K562 (cell line): Measurements from ENCODE around the gene CRY2. TPM values are rescaled to one million over a fixed set of nuclear protein-coding genes. Genes with fewer than 3 reads are reported as not detected.

Source experiments
- C11orf30 ChIP-seq: fragments of 450-650 bp; IDR thresholded peaks from 2 replicates; pipeline ENCODE4 v1.6.1; 2016; ENCODE audit warnings: low read depth, mild to moderate bottlenecking
- CCNT2 ChIP-seq: IDR thresholded peaks from 2 replicates; pipeline ENCODE4 v1.6.1; 2011; ENCODE audit warnings: borderline replicate concordance, low read depth, mild to moderate bottlenecking, moderate library complexity, mixed read lengths, low read length; ENCODE audit not compliant: insufficient read length; ENCODE audit errors: extremely low read depth
- L3MBTL2 ChIP-seq: fragments of 450-650 bp; IDR thresholded peaks from 2 replicates; pipeline ENCODE4 v1.6.1; 2016; ENCODE audit warnings: mild to moderate bottlenecking, moderate library complexity
- MBD2 ChIP-seq: sonication (generic); IDR thresholded peaks from 2 replicates; pipeline ENCODE4 v1.6.1; 2016; ENCODE audit warnings: low read depth, borderline replicate concordance
- NCOA4 ChIP-seq: fragments of 450-650 bp; IDR thresholded peaks from 2 replicates; pipeline ENCODE4 v1.6.1; 2018; ENCODE audit warnings: mild to moderate bottlenecking; ENCODE audit not compliant: partially characterized antibody
- NFE2L1 ChIP-seq: fragments of 450-650 bp; IDR thresholded peaks from 2 replicates; pipeline ENCODE4 v1.6.1; 2016; ENCODE audit warnings: missing genetic modification characterization, low read depth, mild to moderate bottlenecking, missing compliant biosample characterization, moderate library complexity, borderline replicate concordance
- PCBP1 ChIP-seq: fragments of 200-400 bp; formaldehyde crosslinking; IDR thresholded peaks from 2 replicates; pipeline ENCODE4 v1.6.1; 2018; ENCODE audit warnings: mild to moderate bottlenecking, low read depth, low read length; ENCODE audit not compliant: poor library complexity, severe bottlenecking
- SMARCE1 ChIP-seq: fragments of 450-650 bp; IDR thresholded peaks from 2 replicates; pipeline ENCODE4 v1.7.1; 2016; ENCODE audit warnings: mild to moderate bottlenecking
- STAT5A ChIP-seq: IDR thresholded peaks from 2 replicates; pipeline ENCODE4 v1.6.1; 2012; ENCODE audit warnings: low read length, inconsistent platforms, borderline replicate concordance
- TEAD1 ChIP-seq, 2 experiments: fragments of 450-650 bp in 1 of 2; sonication (generic) in 1 of 2; formaldehyde crosslinking; IDR thresholded peaks; 2 replicates each; pipeline versions ENCODE4 v1.4.0 to v1.8.0; 2020 to 2022; ENCODE audit warnings: mild to moderate bottlenecking in 2 of 2, missing genetic modification reagents in 1 of 2
- ZNF224 ChIP-seq: sonication (generic); formaldehyde crosslinking; IDR thresholded peaks from 2 replicates; pipeline ENCODE4 v1.8.0; 2022; ENCODE audit warnings: mild to moderate bottlenecking, missing genetic modification reagents
- ZNF699 ChIP-seq: fragments of 250-450 bp; sonication (Bioruptor Pico); IDR thresholded peaks from 2 replicates; pipeline ENCODE4 v1.8.0; 2021; ENCODE audit warnings: mild to moderate bottlenecking, moderate library complexity; ENCODE audit not compliant: insufficient replicate concordance
- polyA plus RNA-seq, 8 experiments: library from polyadenylated mRNA; depleted of rRNA in 4 of 8; stranded (reverse) in 5 of 8; unstranded in 3 of 8; fragments of >200 nt; fragmentation: Nextera tagmentation in 2 of 8; fragmentation: Illumina TruSeq in 1 of 8; extraction: Ambion mirVana in 2 of 8; extraction: Trizol in 1 of 8; gene quantifications; 2 replicates each; pipeline versions ENCODE4 v1.2.1 to v1.2.3, GENCODE V29; 2011 to 2014; ENCODE audit warnings: inconsistent platforms in 1 of 8, missing spikeins in 1 of 8
- total RNA-seq, 7 experiments: library from RNA; depleted of rRNA in 6 of 7; stranded (reverse); fragments of >200 nt in 6 of 7; fragmentation: Illumina TruSeq in 2 of 7; extraction: Trizol in 2 of 7; gene quantifications; 2 replicates each; pipeline versions ENCODE4 v1.2.1 to v1.2.3, GENCODE V29; 2011 to 2021; ENCODE audit warnings: low replicate concordance in 1 of 7
- TF ChIP-seq, protein P1 (sequence below), 2 experiments: fragments of 450-650 bp; formaldehyde crosslinking in 1 of 2; IDR thresholded peaks; 2 replicates each; pipeline versions ENCODE4 v1.4.0 to v1.6.1; 2014 to 2020; ENCODE audit warnings: mild to moderate bottlenecking in 2 of 2, borderline replicate concordance in 1 of 2, low read depth in 1 of 2
- TF ChIP-seq, protein P2 (sequence below): fragments of 200-800 bp; sonication (Bioruptor generic); IDR thresholded peaks from 2 replicates; pipeline ENCODE4 v1.6.1; 2017; ENCODE audit warnings: missing genetic modification characterization, missing compliant biosample characterization
- TF ChIP-seq, protein P3 (sequence below), 2 experiments: fragments of 450-650 bp; conservative IDR thresholded peaks; 2 replicates each; pipeline ENCODE4 v1.6.1; 2017; ENCODE audit warnings: mild to moderate bottlenecking in 2 of 2, moderate library complexity in 2 of 2

Gene CRY2
- total and polyA plus RNA-seq, 9 of the 15 experiments (the other 6 are each of a cell fraction or from before 2014, with no cell fraction given) = 2.3 to 23.9 (median 14.8) TPM

DNA sequence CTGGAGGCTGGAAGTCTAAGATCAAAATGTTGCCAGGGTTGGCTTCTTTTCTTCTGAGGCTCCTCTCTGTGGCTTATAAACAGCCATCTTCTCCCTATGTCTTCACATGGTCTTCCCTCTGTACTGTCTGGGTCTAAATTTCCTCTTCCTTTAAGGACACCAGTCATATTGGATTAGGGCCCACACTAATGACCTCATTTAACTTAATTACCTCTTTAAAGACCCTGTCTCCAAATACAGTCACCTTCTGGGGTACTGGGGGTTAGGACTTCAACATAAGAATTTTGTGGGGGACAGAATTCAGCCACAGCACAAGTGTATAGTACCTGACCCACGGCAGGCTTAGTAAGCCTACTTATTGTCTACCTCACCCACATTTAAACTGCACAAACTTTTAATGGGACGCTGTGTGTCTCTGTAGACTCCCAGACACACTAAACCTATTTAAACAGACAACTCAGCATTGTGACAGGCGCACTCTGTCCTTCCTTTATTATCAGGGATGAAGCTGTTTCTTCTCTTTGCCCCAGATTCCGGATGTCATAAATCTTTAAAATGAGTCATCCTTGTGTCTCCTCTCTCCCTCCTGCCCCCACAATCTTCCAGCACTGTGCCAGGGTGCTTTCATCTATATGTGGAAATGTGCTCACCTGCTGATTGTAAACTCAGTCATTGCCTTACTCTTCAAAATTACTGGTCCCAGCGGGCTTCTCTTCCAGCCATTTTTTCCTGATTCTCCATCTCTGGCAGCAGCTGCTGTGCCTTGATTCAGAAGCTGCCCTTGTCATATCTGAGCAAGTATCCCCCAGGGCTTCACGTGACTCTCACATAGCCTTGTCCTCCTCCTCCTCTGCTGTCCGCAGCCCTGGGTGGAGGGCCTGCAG lies 32.8 kb downstream of the CRY2 start (continued):
- TF ChIP-seq, protein P1, sequence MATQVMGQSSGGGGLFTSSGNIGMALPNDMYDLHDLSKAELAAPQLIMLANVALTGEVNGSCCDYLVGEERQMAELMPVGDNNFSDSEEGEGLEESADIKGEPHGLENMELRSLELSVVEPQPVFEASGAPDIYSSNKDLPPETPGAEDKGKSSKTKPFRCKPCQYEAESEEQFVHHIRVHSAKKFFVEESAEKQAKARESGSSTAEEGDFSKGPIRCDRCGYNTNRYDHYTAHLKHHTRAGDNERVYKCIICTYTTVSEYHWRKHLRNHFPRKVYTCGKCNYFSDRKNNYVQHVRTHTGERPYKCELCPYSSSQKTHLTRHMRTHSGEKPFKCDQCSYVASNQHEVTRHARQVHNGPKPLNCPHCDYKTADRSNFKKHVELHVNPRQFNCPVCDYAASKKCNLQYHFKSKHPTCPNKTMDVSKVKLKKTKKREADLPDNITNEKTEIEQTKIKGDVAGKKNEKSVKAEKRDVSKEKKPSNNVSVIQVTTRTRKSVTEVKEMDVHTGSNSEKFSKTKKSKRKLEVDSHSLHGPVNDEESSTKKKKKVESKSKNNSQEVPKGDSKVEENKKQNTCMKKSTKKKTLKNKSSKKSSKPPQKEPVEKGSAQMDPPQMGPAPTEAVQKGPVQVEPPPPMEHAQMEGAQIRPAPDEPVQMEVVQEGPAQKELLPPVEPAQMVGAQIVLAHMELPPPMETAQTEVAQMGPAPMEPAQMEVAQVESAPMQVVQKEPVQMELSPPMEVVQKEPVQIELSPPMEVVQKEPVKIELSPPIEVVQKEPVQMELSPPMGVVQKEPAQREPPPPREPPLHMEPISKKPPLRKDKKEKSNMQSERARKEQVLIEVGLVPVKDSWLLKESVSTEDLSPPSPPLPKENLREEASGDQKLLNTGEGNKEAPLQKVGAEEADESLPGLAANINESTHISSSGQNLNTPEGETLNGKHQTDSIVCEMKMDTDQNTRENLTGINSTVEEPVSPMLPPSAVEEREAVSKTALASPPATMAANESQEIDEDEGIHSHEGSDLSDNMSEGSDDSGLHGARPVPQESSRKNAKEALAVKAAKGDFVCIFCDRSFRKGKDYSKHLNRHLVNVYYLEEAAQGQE (IDR thresholded peaks at IDR 0.05; ENCODE audit: borderline replicate concordance) = peak; percentile 44
- TF ChIP-seq, protein P1 (CRISPR knock-in tag; IDR thresholded peaks at IDR 0.05; ENCODE audit: low read depth) = no peak
- TF ChIP-seq ZNF699 (CRISPR knock-in tag) (no peak), NFE2L1 (tag) (no peak), ZNF224 (no peak), SMARCE1 (peak; percentile 95), NCOA4 (no peak), CCNT2 (no peak), STAT5A (peak; percentile 38; the same call in 1 of the 2 replicates), PCBP1 (no peak), TEAD1 (CRISPR knock-in tag; IDR thresholded peaks at IDR 0.05) (no peak), MBD2 (peak; percentile 38; the same call in 1 of the 2 replicates), C11orf30 (peak; percentile 78), L3MBTL2 (no peak)
- TF ChIP-seq, protein P2, sequence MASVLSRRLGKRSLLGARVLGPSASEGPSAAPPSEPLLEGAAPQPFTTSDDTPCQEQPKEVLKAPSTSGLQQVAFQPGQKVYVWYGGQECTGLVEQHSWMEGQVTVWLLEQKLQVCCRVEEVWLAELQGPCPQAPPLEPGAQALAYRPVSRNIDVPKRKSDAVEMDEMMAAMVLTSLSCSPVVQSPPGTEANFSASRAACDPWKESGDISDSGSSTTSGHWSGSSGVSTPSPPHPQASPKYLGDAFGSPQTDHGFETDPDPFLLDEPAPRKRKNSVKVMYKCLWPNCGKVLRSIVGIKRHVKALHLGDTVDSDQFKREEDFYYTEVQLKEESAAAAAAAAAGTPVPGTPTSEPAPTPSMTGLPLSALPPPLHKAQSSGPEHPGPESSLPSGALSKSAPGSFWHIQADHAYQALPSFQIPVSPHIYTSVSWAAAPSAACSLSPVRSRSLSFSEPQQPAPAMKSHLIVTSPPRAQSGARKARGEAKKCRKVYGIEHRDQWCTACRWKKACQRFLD (CRISPR knock-in tag) = no peak
- TF ChIP-seq, protein P3, sequence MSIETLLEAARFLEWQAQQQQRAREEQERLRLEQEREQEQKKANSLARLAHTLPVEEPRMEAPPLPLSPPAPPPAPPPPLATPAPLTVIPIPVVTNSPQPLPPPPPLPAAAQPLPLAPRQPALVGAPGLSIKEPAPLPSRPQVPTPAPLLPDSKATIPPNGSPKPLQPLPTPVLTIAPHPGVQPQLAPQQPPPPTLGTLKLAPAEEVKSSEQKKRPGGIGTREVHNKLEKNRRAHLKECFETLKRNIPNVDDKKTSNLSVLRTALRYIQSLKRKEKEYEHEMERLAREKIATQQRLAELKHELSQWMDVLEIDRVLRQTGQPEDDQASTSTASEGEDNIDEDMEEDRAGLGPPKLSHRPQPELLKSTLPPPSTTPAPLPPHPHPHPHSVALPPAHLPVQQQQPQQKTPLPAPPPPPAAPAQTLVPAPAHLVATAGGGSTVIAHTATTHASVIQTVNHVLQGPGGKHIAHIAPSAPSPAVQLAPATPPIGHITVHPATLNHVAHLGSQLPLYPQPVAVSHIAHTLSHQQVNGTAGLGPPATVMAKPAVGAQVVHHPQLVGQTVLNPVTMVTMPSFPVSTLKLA (conservative IDR thresholded peaks at IDR 0.05) = peak in 1 of 2 experiments; percentile 48; a peak in 1 of 4 replicates
